HUES64 (cell line): ENCODE measurements around the gene TYSND1.
"Not testable (repeated sequence)": the region's sequence is repeated elsewhere in the genome, so short reads cannot be mapped to it uniquely, and the experiment has no call there.

Source experiments
- H3K27ac ChIP-seq: 2 replicates; pipeline ENCODE4 v1.7.0; 2013; ENCODE audit warnings: low read depth, low read length, inconsistent platforms
- H3K27me3 ChIP-seq: 2 replicates; pipeline ENCODE4 v1.6.1; 2013; ENCODE audit warnings: mild to moderate bottlenecking, low read length; ENCODE audit not compliant: insufficient read depth
- H3K36me3 ChIP-seq: 2 replicates; pipeline ENCODE4 v1.6.1; 2013; ENCODE audit warnings: mild to moderate bottlenecking, low read length; ENCODE audit not compliant: insufficient read depth
- H3K4me1 ChIP-seq: 2 replicates; pipeline ENCODE4 v1.6.1; 2013; ENCODE audit warnings: mild to moderate bottlenecking, low read length, moderate library complexity; ENCODE audit not compliant: insufficient read depth
- H3K4me3 ChIP-seq: 2 replicates; pipeline ENCODE4 v1.5.1; 2013; ENCODE audit warnings: mild to moderate bottlenecking, low read length, moderate library complexity
- H3K9ac ChIP-seq: 2 replicates; pipeline ENCODE4 v1.6.1; 2013; ENCODE audit warnings: mild to moderate bottlenecking, low read depth, low read length
- H3K9me3 ChIP-seq: 2 replicates; pipeline ENCODE4 v1.6.1; 2013; ENCODE audit warnings: low read depth, low read length; ENCODE audit not compliant: insufficient read depth
- WGBS: fragments of 150-250, 120-280 bp; methylation state at CpG from one replicate; pipeline ENCODE4 v1.1.7; 2013; ENCODE audit warnings: missing lambda C conversion rate; 5-methylcytosine and 5-hydroxymethylcytosine counted together

The TYSND1 gene

GRCh38 chr10:70131560-70131937 lies 15.0 kb downstream of the TYSND1 start:
- WGBS, result 95% methylated on average over 4 of the region's 4 CpGs
- Histone ChIP-seq H3K4me1 (0 out of 2 replicates have a peak, but pooled peaks cover 4% of the 10 kb centered on the region), H3K36me3 (no peaks in the 10 kb centered on the region), H3K27ac (no peak overlapping the region), H3K27me3 (peaks cover 34% of the 10 kb centered on the region), H3K4me3 (no peak overlapping the region), H3K9me3 (no peaks in the 10 kb centered on the region), H3K9ac (no peak overlapping the region)

- Histone ChIP-seq H3K4me3 (no peak overlapping the region), H3K36me3 (no peaks in the 10 kb centered on the region), H3K9ac (no peak overlapping the region), H3K4me1 (0 out of 2 replicates have a peak, but pooled peaks cover 4% of the 10 kb centered on the region), H3K27ac (no peak overlapping the region), H3K9me3 (no peaks in the 10 kb centered on the region), H3K27me3 (peaks cover 34% of the 10 kb centered on the region)
- WGBS, result 91% methylated on average over 10 of the region's 10 CpGs
Observed at GRCh38 chr10:70130878-70131559, 15.5 kb downstream of the TYSND1 start.

GRCh38 chr10:70126700-70127395 lies 19.7 kb downstream of the TYSND1 start:
- Histone ChIP-seq H3K36me3 (no peaks in the 10 kb centered on the region), H3K27ac (no peak overlapping the region), H3K27me3 (peaks cover 13% of the 10 kb centered on the region), H3K4me1 (no peaks in the 10 kb centered on the region), H3K9ac (no peak overlapping the region), H3K4me3 (no peak overlapping the region), H3K9me3 (no peaks in the 10 kb centered on the region)
- WGBS, result 92% methylated on average over 15 of the region's 15 CpGs

- Histone ChIP-seq H3K36me3 (no peaks in the 10 kb centered on the region), H3K9me3 (no peaks in the 10 kb centered on the region), H3K27me3 (peaks cover 5% of the 10 kb centered on the region; the same call in 1 of the 2 replicates), H3K4me1 (no peaks in the 10 kb centered on the region), H3K4me3 (no peak overlapping the region), H3K9ac (no peak overlapping the region), H3K27ac (no peak overlapping the region)
- 91% methylated on average over 5 of the region's 5 CpGs for WGBS
Observed at GRCh38 chr10:70125918-70126552, 20.5 kb downstream of the TYSND1 start.

- H3K9ac ChIP-seq, result no peak overlapping the region
- over 99% methylated on average over 3 of the region's 3 CpGs for WGBS
- H3K4me3 ChIP-seq, result no peak overlapping the region
- H3K4me1 ChIP-seq, result no peaks in the 10 kb centered on the region
- H3K27me3 ChIP-seq, result no peaks in the 10 kb centered on the region
- H3K9me3 ChIP-seq, result no peaks in the 10 kb centered on the region
- no peak overlapping the region for H3K27ac ChIP-seq
- H3K36me3 ChIP-seq, result no peaks in the 10 kb centered on the region
Observed at GRCh38 chr10:70124918-70125317, 21.6 kb downstream of the TYSND1 start.

- no peak overlapping the region for H3K27ac ChIP-seq
- no peak overlapping the region for H3K4me3 ChIP-seq
- WGBS, result 97% methylated on average over 1 of the region's 1 CpG
- H3K36me3 ChIP-seq, result no peaks in the 10 kb centered on the region
- no peaks in the 10 kb centered on the region for H3K4me1 ChIP-seq
- H3K9me3 ChIP-seq, result no peaks in the 10 kb centered on the region
- no peaks in the 10 kb centered on the region for H3K27me3 ChIP-seq
- H3K9ac ChIP-seq, result no peak overlapping the region
Observed at GRCh38 chr10:70124415-70124814, 22.1 kb downstream of the TYSND1 start.

- Histone ChIP-seq H3K9me3 (no peaks in the 10 kb centered on the region), H3K27ac (no peak overlapping the region), H3K9ac (no peak overlapping the region), H3K36me3 (no peaks in the 10 kb centered on the region), H3K4me3 (no peak overlapping the region), H3K4me1 (no peaks in the 10 kb centered on the region), H3K27me3 (no peaks in the 10 kb centered on the region)
- WGBS, result 98% methylated on average over 10 of the region's 10 CpGs
Observed at GRCh38 chr10:70123817-70124216, 22.7 kb downstream of the TYSND1 start.

- H3K36me3 ChIP-seq, H3K27ac ChIP-seq, H3K4me1 ChIP-seq, H3K9ac ChIP-seq, H3K27me3 ChIP-seq, H3K9me3 ChIP-seq, H3K4me3 ChIP-seq: not testable (repeated sequence)
- 91% methylated on average over 9 of the region's 9 CpGs for WGBS
Observed at GRCh38 chr10:70123166-70123565, 23.3 kb downstream of the TYSND1 start.

GRCh38 chr10:70122742-70123141 lies 23.8 kb downstream of the TYSND1 start:
- H3K4me3 ChIP-seq, result no peak overlapping the region
- H3K4me1 ChIP-seq, result no peaks in the 10 kb centered on the region
- 96% methylated on average over 5 of the region's 5 CpGs for WGBS

GRCh38 chr10:70121281-70121949 lies 25.1 kb downstream of the TYSND1 start:
- WGBS, result 94% methylated on average over 11 of the region's 11 CpGs
- Histone ChIP-seq H3K36me3 (no peaks in the 10 kb centered on the region), H3K4me3 (no peak overlapping the region)

More at GRCh38 chr10:70122742-70123141, 23.8 kb downstream of the TYSND1 start:
- Histone ChIP-seq H3K27me3 (no peaks in the 10 kb centered on the region), H3K36me3 (no peaks in the 10 kb centered on the region), H3K9ac (no peak overlapping the region), H3K9me3 (no peaks in the 10 kb centered on the region), H3K27ac (no peak overlapping the region)

GRCh38 chr10:70120417-70120816 lies 26.1 kb downstream of the TYSND1 start:
- Histone ChIP-seq H3K4me1 (no peaks in the 10 kb centered on the region), H3K36me3 (no peaks in the 10 kb centered on the region), H3K9ac (no peak overlapping the region), H3K4me3 (no peak overlapping the region), H3K27me3 (no peaks in the 10 kb centered on the region), H3K9me3 (no peaks in the 10 kb centered on the region), H3K27ac (no peak overlapping the region)
- 95% methylated on average over 6 of the region's 6 CpGs for WGBS

More at GRCh38 chr10:70121281-70121949, 25.1 kb downstream of the TYSND1 start:
- Histone ChIP-seq H3K4me1 (no peaks in the 10 kb centered on the region), H3K27ac (no peak overlapping the region), H3K27me3 (no peaks in the 10 kb centered on the region), H3K9me3 (no peaks in the 10 kb centered on the region), H3K9ac (no peak overlapping the region)
